Measurements from ENCODE around the gene RBFOX2. TPM values are rescaled to one million over a fixed set of nuclear protein-coding genes. Genes with fewer than 3 reads are reported as not detected.
"Not testable (repeated sequence)": the region's sequence is repeated elsewhere in the genome, so short reads cannot be mapped to it uniquely, and the experiment has no call there.

Gene RBFOX2
- total RNA-seq, 1 donor from 2014 or later, result 58.1 TPM

DNA sequence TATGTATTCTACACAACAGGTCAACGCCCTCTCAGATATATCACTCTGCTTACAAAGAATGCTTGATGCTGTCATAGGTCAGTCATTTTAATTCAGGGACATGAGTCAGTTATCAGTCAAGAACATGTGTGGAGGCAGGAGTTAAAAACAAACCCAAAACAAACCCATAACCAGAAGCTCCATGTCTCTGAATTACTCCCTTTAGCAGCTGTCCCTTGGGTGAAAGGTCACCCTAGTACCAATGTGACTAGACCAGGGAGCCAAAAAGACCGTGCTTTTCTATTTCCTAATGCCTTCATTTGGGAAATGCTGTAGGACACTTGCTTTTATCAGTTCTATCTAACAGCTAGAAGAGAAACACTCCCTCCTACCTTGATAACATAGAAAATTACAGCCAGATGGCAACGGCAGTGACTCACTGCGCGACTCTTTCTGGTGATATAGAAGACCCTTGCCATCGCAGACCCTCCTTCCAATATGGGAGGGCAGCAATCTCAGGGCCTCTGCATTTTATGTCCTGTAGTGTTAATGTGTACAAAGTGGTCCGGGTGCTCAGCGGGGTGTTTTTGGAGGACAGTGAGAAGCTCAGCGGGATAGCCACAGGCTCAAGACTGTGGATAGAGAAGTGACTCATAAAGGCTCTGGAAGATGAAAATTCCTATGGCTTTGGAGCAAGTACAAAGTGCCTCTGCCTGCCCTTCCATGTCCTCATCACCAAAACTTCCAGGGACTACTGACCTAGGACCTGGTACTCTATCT lies 286.1 kb downstream of the RBFOX2 start:
- peak in 1 of 2 donors; percentile 43 for DNase-seq (ENCODE audit: low spot score in 2 of 2)
- Histone ChIP-seq H3K36me3 (peaks cover 21 to 39% of the 10 kb centered on the region in 2 donors), H3K4me1 (peaks cover 0 to 7% of the 10 kb centered on the region in 2 donors), H3K27me3 (no peaks in the 10 kb centered on the region), H3K9me3 (no peaks in the 10 kb centered on the region), H3K4me3 (no peak overlapping the region), H3K27ac (no peak overlapping the region)
- intact Hi-C loops (cut with DNase I), result no loop called here
- no peak for TF ChIP-seq CTCF (IDR thresholded peaks at IDR 0.05)

DNA sequence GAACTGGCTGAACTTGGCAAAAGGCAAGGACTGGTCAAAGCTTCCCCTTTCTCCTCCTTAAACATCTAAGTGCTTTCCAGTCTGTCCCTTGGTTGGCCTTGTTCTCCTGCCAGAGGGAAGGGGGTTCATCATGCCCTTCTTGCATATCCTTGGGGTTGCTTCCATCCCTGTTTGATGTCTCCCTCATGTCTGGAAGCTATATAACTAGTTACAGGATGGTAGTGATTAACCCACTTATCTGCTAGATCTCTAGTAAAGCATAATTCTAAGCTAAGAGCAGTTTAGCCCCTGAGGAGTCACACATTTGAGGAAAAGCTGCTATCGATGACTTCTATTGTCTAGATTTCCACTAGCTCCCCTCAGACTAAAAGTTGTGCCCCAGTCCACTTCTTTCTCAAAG lies 288.0 kb downstream of the RBFOX2 start:
- Histone ChIP-seq H3K4me3 (no peak overlapping the region), H3K27ac (peak overlapping the region in 1 of 2 donors; percentile 27), H3K36me3 (peaks cover 12 to 32% of the 10 kb centered on the region in 2 donors), H3K4me1 (peaks cover 0 to 7% of the 10 kb centered on the region in 2 donors), H3K9me3 (no peaks in the 10 kb centered on the region), H3K27me3 (no peaks in the 10 kb centered on the region)
- intact Hi-C loops (cut with DNase I), result loop anchor here (2.0 kb wide), 1 partner anchor 114 kb away; no protein-coding TSS in a partner anchor
- no peak for TF ChIP-seq CTCF (IDR thresholded peaks at IDR 0.05)
- DNase-seq (ENCODE audit: low spot score in 2 of 2), result no peak

- H3K27me3 ChIP-seq, result no peaks in the 10 kb centered on the region
- peak overlapping the region in 1 of 2 donors; percentile 26 for H3K27ac ChIP-seq
- peaks cover 0 to 7% of the 10 kb centered on the region in 2 donors for H3K4me1 ChIP-seq
- intact Hi-C loops (cut with DNase I), result loop anchor here (2.0 kb wide), 1 partner anchor 113 kb away; no protein-coding TSS in a partner anchor
- DNase-seq (ENCODE audit: low spot score in 2 of 2), result no peak
- TF ChIP-seq CTCF (IDR thresholded peaks at IDR 0.05), result no peak
- H3K4me3 ChIP-seq, result no peak overlapping the region
- H3K9me3 ChIP-seq, result no peaks in the 10 kb centered on the region
- H3K36me3 ChIP-seq, result peaks cover 10 to 30% of the 10 kb centered on the region in 2 donors
These were observed 288.7 kb downstream of the RBFOX2 start for GRCh38 chr22:35739931-35740380.

- intact Hi-C loops (cut with DNase I), result no loop called here
- peak in 2 of 3 experiments; percentile 40 to 55 for TF ChIP-seq CTCF (IDR thresholded peaks at IDR 0.05)
- DNase-seq (ENCODE audit: low spot score in 2 of 2), result peak in 1 of 2 donors; percentile 75
- peaks cover 0 to 7% of the 10 kb centered on the region in 2 donors for H3K4me1 ChIP-seq
- H3K27ac ChIP-seq, result peak overlapping the region; percentile 10 to 26
- H3K4me3 ChIP-seq, result no peak overlapping the region
- H3K27me3 ChIP-seq, result no peaks in the 10 kb centered on the region
- no peaks in the 10 kb centered on the region for H3K9me3 ChIP-seq
- peaks cover 10 to 27% of the 10 kb centered on the region in 2 donors for H3K36me3 ChIP-seq
These were observed 289.3 kb downstream of the RBFOX2 start for GRCh38 chr22:35739076-35739930.

DNA sequence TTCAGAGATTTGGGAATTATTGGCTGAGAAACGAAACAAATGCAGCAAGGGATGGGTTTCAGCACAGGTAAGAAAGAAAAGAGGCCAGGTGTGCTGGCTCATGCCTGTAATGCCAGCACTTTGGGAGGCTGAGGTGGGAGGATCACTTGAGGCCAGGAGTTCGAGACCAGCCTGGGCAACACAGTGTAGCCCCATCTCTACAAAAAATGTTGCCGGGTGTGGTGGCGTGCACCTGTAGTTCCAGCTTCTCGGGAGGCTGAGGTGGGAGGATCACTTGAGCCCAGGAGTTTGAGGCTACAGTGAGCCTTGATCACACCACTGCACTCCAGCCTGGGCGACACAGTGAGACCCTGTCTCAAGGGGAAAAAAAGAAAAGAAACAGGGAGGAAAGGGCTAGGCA lies 290.7 kb downstream of the RBFOX2 start:
- intact Hi-C loops (cut with DNase I); H3K4me3 ChIP-seq; H3K4me1 ChIP-seq; H3K27ac ChIP-seq; H3K27me3 ChIP-seq; H3K9me3 ChIP-seq: not testable (repeated sequence)
- H3K36me3 ChIP-seq, result peaks cover 0 to 18% of the 10 kb centered on the region in 2 donors
- DNase-seq (ENCODE audit: low spot score in 2 of 2), result peak in 1 of 2 donors; percentile 48

All from ascending aorta (tissue), 2 donors.